Mucosa of rectum (tissue), 2 donors: ENCODE measurements around the gene SMR3B.

Source experiments
- H3K27ac ChIP-seq, 2 donors: one replicate each; pipeline ENCODE4 v1.7.0; 2013; ENCODE audit warnings: inconsistent platforms in 2 of 2, low read depth in 2 of 2, low read length in 2 of 2
- H3K27me3 ChIP-seq, 2 donors: one replicate each; pipeline ENCODE4 v1.7.0; 2013; ENCODE audit warnings: low read length in 2 of 2; ENCODE audit not compliant: control insufficient read depth in 2 of 2, insufficient read depth in 2 of 2
- H3K36me3 ChIP-seq, 2 donors: one replicate each; pipeline ENCODE4 v1.7.0; 2013; ENCODE audit warnings: low read length in 2 of 2; ENCODE audit not compliant: control insufficient read depth in 2 of 2, insufficient read depth in 2 of 2
- H3K4me1 ChIP-seq, 2 donors: one replicate each; pipeline ENCODE4 v1.7.0; 2013; ENCODE audit warnings: low read length in 2 of 2, mild to moderate bottlenecking in 1 of 2; ENCODE audit not compliant: control insufficient read depth in 2 of 2, insufficient read depth in 2 of 2
- H3K4me3 ChIP-seq, 2 donors: one replicate each; pipeline ENCODE4 v1.7.0; 2013; ENCODE audit warnings: low read length in 2 of 2
- H3K9ac ChIP-seq, 2 donors: one replicate each; pipeline ENCODE4 v1.7.0; 2013; ENCODE audit warnings: low read length in 2 of 2, low read depth in 1 of 2, mild to moderate bottlenecking in 1 of 2
- H3K9me3 ChIP-seq, 2 donors: one replicate each; pipeline ENCODE4 v1.7.0; 2013; ENCODE audit warnings: low read length in 2 of 2; ENCODE audit not compliant: control insufficient read depth in 2 of 2
- donor health status: healthy.
- donor health status: Normal muscosa, but diverticular disease.

SMR3B gene

GRCh38 chr4:70371987-70372386 is 10.9 kb upstream of the SMR3B start:
- no peak overlapping the region for H3K4me3 ChIP-seq
- no peak overlapping the region for H3K27ac ChIP-seq
- H3K4me1 ChIP-seq, result no peaks in the 10 kb centered on the region
- H3K36me3 ChIP-seq, result no peaks in the 10 kb centered on the region
- no peaks in the 10 kb centered on the region for H3K9me3 ChIP-seq
- H3K27me3 ChIP-seq, result no peaks in the 10 kb centered on the region
- H3K9ac ChIP-seq, result no peak overlapping the region

GRCh38 chr4:70372760-70373159 is 10.2 kb upstream of the SMR3B start:
- Histone ChIP-seq H3K9me3 (no peaks in the 10 kb centered on the region), H3K9ac (no peak overlapping the region), H3K27ac (no peak overlapping the region), H3K4me1 (no peaks in the 10 kb centered on the region), H3K27me3 (no peaks in the 10 kb centered on the region), H3K36me3 (no peaks in the 10 kb centered on the region), H3K4me3 (no peak overlapping the region)

DNA sequence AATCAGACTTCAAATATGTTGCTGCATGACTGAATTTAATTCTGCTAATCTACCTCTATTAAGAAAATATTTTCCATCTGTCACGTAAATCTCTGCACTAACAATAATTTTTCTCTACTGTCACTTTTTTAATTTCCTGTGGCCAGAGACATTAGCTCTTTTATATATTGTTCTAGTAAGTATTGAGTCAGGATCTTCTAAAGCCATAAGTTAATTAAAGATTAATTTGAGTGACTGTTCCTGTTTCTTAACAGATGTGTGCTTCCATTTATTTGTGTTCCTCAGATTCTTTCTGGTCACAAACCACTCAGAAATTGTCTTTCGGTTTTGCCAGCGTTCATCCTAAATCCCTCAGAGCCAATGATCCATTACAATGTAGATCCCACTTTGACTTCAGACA is 2.4 kb upstream of the SMR3B start:
- H3K4me3 ChIP-seq, result no peak overlapping the region
- no peaks in the 10 kb centered on the region for H3K9me3 ChIP-seq
- no peak overlapping the region for H3K9ac ChIP-seq
- H3K4me1 ChIP-seq, result no peaks in the 10 kb centered on the region
- H3K36me3 ChIP-seq, result no peaks in the 10 kb centered on the region
- no peak overlapping the region for H3K27ac ChIP-seq
- no peaks in the 10 kb centered on the region for H3K27me3 ChIP-seq

- no peaks in the 10 kb centered on the region for H3K27me3 ChIP-seq
- no peak overlapping the region for H3K27ac ChIP-seq
- H3K36me3 ChIP-seq, result no peaks in the 10 kb centered on the region
- no peaks in the 10 kb centered on the region for H3K9me3 ChIP-seq
- no peaks in the 10 kb centered on the region for H3K4me1 ChIP-seq
- H3K9ac ChIP-seq, result no peak overlapping the region
- no peak overlapping the region for H3K4me3 ChIP-seq
Measured at GRCh38 chr4:70392057-70392776, 9.3 kb downstream of the SMR3B start.

- Histone ChIP-seq H3K36me3 (no peaks in the 10 kb centered on the region), H3K9ac (no peak within 1 kb of the TSS), H3K27ac (no peak within 1 kb of the TSS), H3K4me1 (no peaks in the 10 kb centered on the region), H3K9me3 (no peaks in the 10 kb centered on the region), H3K4me3 (no peak within 1 kb of the TSS), H3K27me3 (no peaks in the 10 kb centered on the region)
Measured at GRCh38 chr4:70397580-70397979, 14.6 kb downstream of the SMR3B start, which contains the start of gene OPRPN. Gene OPRPN (plus strand): TSS chr4:70397940. CDS start chr4:70399286, 1,346 bp downstream.

DNA sequence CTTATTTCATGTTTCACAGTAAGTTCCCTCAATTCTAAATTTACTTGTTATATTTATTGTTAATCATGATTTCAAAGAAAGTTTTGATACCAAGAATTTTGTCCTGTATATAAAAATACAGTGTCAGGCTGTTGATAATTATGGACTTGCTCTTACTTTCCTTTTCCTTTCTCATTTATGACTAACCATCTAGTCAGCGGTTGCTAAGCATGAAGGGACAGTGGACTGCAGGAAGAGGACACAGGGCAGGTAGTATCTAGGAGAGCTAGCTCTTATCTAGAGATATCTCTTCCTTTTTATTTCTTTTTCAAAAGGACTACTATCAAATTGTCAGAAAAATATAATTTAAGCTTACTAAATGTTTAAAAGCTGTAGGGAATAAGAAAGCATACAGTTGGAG is 16.4 kb downstream of the SMR3B start:
- H3K9me3 ChIP-seq, result no peaks in the 10 kb centered on the region
- H3K9ac ChIP-seq, result no peak overlapping the region
- no peak overlapping the region for H3K27ac ChIP-seq
- no peaks in the 10 kb centered on the region for H3K36me3 ChIP-seq
- H3K27me3 ChIP-seq, result no peaks in the 10 kb centered on the region
- H3K4me1 ChIP-seq, result no peaks in the 10 kb centered on the region
- no peak overlapping the region for H3K4me3 ChIP-seq

- no peaks in the 10 kb centered on the region for H3K9me3 ChIP-seq
Measured at GRCh38 chr4:70402762-70403161, 19.8 kb downstream of the SMR3B start.

GRCh38 chr4:70405765-70406164 is 22.8 kb downstream of the SMR3B start:
- no peak overlapping the region for H3K4me3 ChIP-seq
- H3K4me1 ChIP-seq, result no peaks in the 10 kb centered on the region
- H3K27ac ChIP-seq, result no peak overlapping the region
- H3K36me3 ChIP-seq, result no peaks in the 10 kb centered on the region
- no peak overlapping the region for H3K9ac ChIP-seq
- no peaks in the 10 kb centered on the region for H3K9me3 ChIP-seq
- H3K27me3 ChIP-seq, result no peaks in the 10 kb centered on the region

More at GRCh38 chr4:70402762-70403161, 19.8 kb downstream of the SMR3B start:
- Histone ChIP-seq H3K36me3 (no peaks in the 10 kb centered on the region), H3K4me3 (no peak overlapping the region), H3K9ac (no peak overlapping the region), H3K27ac (no peak overlapping the region), H3K27me3 (no peaks in the 10 kb centered on the region), H3K4me1 (no peaks in the 10 kb centered on the region)

- H3K9ac ChIP-seq, result no peak overlapping the region
- no peaks in the 10 kb centered on the region for H3K4me1 ChIP-seq
- H3K27ac ChIP-seq, result no peak overlapping the region
- H3K36me3 ChIP-seq, result no peaks in the 10 kb centered on the region
- H3K27me3 ChIP-seq, result no peaks in the 10 kb centered on the region
- no peaks in the 10 kb centered on the region for H3K9me3 ChIP-seq
- no peak overlapping the region for H3K4me3 ChIP-seq
Measured at GRCh38 chr4:70425306-70425705, 42.4 kb downstream of the SMR3B start.

DNA sequence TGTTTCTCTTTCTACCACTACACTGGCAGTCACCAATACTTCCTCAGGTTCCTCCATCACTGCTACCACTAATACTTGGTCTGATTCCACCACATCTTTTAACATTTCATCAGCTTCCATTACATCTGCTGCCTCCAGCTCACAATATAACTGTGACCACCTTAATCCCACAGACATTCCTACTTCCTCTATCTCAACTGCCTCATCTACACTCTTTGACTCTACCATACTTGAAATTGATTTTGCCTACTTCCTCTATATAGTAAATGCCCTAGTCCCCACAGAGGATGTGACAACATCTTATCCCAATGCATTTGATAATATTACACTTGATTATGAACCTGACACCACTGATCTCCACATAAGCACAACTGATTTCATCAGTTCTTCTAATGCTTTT is 43.9 kb downstream of the SMR3B start:
- Histone ChIP-seq H3K4me3 (no peak overlapping the region), H3K4me1 (no peaks in the 10 kb centered on the region), H3K36me3 (no peaks in the 10 kb centered on the region), H3K27me3 (no peaks in the 10 kb centered on the region), H3K27ac (no peak overlapping the region), H3K9me3 (no peaks in the 10 kb centered on the region), H3K9ac (no peak overlapping the region)
